Stimulated activated CD4-positive, alpha-beta T cell treated with anti-CD3 and anti-CD28 coated beads, Interleukin-12 subunit alpha, Interleukin-12 subunit beta, amount 100 ng/mL, for 48 hours (primary cell): ENCODE results near the gene KSR1.

Experiments used
- DNase-seq, 3 donors: peaks; one replicate each; pipeline ENCODE4 v3.0.0-alpha.2; 2020; ENCODE audit warnings: low read depth in 2 of 3, low spot score in 1 of 3

The KSR1 gene

DNA sequence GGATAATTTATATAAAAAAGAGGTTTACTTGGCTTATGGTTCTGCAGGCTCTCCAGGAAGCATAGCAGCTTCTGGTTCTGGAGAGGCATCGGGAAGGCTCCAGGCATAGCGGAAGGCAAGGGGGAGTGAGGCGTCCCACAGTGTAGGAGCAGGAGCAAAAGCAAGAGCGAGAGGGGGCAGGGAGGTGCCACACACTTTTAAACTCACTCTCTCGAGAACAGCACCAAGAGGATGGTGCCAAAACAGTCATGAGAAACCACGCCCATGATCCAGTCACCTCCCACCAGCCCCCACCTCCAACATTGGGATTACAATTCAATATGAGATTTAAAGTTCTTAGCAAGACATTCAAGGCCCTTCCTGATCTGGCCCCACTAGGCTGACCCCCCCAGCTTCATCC, 124.8 kb downstream of the KSR1 start:
- DNase-seq, result no peak

DNA sequence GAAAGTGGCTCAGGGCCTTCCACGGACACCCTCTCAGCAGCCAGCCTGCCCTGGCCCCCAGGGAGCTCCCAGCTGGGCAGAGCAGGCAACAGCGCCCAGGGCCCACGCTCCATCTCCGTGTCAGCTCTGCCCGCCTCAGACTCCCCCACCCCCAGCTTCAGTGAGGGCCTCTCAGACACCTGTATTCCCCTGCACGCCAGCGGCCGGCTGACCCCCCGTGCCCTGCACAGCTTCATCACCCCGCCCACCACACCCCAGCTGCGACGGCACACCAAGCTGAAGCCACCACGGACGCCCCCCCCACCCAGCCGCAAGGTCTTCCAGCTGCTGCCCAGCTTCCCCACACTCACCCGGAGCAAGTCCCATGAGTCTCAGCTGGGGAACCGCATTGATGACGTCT, 126.4 kb downstream of the KSR1 start:
- DNase-seq, result no peak

DNA sequence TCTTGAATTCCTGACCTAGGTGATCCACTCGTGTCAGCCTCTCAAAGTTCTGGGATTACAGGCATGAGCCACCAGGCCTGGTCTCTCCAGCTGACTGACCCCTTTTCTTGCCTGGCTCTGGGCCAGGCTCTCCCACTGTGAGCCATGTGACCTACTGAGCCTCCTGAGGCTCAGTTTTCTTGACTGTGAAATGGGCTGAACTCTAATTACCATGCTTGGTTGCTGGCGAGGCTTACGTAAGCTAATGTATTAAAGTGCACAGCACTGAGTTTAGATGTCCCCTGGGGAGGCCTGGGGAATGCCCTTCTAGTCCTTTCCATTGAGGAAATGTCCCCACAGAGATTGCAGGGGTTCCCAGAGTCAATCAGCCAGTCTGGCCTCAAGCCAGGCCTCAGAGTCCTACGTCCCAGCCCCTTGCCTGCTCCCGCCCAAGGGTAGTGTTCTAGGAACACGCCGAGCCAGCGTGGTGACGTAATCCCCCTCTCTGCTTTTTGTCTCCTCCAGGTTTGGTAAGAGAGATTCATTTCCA, 129.0 kb downstream of the KSR1 start:
- DNase-seq, result no peak

DNA sequence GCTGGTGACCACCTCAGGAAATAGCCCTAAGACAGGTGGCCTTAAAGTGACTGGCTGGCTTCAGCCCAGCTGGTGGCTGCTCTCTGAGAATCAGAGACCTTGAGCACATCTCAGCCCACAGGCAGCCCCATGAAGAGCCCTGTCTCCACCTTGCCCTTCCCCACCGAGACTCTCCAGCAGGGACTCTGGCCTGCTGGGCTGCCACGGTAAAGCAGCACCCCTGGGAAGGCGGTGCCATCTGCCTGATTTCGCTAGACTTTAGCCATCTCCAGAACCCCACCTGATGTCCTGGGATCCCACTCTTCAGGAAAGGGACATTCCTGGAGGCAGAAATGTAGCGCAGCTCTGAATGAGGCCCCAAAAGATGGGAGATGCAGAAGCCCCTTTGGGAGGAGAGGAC, 129.5 kb downstream of the KSR1 start:
- DNase-seq, result no peak

DNA sequence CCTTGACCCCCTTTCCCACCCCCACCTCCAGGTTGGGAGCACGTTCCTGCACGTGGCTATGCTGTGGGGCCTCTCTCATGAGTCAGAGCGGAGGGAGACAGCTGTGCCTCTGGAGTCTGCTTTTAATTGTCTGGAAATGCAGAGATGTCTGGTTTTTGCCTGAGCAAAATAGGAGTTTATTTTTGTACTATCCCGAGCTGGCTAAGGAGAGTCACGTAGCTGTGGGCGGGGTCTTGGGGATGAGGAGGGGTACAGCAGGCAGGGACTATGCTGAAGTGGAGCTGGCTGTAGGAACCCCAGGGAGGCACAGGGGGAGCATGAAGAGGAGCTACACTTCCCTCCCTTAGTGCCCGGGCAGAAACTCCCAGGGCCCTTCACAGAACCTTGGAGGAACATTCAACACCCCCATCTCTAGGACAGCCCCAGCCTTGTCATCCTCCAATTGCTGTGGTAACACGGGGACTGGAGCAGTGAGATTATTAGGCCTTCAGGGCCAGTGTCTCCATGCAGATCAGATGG, 130.0 kb downstream of the KSR1 start:
- DNase-seq, result no peak

DNA sequence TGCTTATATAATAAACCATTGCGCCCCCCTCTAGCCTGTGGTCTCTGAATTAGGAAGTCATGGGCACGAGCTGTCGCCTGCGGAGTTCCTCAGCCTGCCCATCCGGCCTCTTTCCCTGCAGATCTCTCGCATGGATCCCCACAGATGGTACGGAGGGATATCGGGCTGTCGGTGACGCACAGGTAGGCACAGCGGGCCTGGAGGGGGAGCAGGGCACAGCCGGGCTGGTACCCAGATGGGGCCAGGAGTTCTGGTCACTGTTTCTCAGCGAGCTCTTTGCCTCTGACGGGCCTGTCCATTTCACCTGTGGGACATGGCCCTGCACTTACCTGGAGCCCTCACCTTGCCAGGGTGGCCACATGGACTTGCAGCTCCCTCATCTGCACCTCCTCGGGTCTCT, 132.1 kb downstream of the KSR1 start:
- DNase-seq, result no peak

DNA sequence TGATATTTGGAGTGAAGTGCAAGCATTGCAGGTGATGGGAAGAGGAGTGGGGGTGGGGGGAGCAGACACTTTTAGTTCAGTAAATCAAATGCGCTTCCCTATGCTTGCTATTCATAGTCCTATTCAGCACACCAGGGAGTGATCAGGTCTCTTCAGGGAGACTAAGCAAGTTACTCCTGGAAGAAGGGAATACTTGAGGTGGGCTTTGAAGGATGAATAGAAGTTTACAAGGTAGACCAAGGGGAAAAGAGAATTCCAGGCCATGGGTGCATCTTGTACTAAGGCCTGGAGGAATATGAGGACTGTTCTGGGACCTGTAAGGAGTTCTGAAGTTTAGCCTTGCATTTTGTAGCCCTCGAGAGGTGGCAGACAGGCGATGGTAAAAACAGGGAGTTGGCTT, 134.6 kb downstream of the KSR1 start:
- DNase-seq, result no peak

DNA sequence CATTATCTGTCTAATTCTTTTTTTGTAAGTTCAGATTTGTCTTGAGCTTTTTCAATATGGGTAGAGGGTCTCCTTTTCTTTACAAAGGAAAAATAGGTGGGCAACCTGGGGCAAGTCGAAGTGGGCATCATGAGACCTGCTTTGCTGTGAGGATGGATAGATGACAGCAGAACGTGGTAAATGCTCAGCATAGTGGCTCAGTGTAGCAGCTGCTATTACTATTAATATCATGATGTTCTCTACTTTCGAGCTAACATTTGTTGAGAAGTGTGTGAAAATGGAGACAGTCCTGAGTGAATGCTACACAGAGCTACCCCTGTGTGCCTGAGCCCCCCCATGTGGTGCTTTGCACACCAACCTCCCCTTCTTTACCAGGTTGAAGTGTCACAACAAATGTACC, 135.7 kb downstream of the KSR1 start:
- DNase-seq, result no peak

DNA sequence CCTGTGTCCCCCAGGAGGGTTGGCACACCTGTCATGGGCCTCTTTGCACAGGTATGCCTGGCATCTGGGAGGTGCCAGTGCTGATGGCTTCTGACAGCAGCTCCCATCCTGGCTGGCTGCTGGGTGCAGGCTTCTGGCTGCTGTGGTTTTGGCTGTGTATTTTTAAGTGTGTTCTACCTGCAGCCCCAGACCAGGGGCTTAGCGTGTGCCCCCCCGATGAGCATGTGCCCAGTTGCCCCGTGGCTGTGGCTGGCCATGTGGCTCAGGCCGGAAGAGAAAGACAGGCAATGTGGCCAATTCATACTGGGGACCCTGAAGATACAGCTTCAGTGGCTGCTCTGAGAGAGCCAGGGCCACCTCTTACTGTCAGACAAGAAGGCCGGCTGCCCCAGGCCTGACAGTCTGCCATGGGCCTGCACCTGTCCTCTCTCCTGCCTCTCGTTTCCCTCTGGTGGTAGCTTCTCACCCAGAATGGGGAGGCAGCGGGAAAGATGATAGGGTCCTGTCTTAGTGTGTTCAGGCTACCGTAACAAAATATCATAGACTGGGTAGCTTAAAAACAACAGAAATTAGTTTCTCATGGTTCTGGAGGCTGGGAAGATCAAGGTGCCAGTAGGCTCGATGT, 137.1 kb downstream of the KSR1 start:
- no peak for DNase-seq

DNA sequence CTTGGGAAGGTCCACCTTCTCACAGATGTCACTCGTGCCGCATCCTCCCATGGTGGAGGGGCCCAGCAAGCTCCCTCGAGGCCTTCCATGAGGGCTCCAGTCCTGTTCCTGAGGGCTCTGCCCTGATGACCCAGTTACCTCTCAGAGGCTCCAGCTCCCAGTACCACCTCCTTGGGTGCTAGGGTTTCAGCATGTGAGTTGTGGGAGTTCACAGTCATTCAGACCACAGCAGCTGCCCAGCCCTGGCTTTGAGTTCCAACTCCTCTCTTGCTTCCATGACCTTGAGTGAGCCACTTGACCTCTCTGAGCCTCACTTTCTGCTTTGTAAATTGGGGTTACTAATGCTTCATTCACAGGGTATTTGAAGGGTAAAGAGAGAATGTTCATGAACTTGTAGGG, 137.6 kb downstream of the KSR1 start:
- DNase-seq, result no peak

DNA sequence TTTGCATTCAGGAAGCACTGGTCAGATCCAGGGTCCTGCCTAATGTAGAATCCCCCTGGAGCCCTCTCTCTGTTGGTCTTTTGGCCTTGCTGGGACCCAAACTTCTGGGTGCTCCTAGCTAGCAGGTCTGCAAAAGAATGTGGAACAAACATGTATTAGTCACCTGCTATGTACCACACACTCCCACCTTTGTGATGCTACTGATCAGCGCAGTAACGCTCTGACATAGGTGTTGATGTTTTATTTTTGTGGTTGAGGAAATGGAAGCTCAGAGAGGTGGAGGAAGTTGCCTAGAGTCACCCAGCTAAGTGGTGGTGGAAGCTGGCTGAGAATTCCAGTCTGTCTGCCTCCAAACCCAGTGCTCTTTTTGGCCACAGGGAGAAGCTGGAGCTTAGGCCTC, 139.0 kb downstream of the KSR1 start:
- no peak for DNase-seq

DNA sequence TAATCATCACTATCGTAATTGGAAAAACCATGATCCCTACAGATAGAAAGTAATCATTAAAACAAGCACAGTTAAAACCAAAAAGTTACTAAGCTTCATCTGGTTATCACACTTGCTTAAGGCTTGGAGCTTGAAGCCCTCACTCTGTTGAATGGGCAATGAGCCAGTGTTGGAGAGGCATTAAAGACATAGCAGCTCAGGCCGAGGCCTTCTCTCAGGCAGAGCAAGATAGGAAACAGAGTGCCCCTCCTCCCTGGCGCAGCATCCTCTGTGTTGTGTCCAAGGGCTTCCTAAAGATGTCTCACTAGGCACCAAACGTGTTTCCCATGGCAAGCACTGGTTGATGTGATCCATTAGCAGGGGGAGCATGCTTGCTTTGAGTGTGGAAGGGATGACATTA, 139.8 kb downstream of the KSR1 start:
- DNase-seq, result no peak

DNA sequence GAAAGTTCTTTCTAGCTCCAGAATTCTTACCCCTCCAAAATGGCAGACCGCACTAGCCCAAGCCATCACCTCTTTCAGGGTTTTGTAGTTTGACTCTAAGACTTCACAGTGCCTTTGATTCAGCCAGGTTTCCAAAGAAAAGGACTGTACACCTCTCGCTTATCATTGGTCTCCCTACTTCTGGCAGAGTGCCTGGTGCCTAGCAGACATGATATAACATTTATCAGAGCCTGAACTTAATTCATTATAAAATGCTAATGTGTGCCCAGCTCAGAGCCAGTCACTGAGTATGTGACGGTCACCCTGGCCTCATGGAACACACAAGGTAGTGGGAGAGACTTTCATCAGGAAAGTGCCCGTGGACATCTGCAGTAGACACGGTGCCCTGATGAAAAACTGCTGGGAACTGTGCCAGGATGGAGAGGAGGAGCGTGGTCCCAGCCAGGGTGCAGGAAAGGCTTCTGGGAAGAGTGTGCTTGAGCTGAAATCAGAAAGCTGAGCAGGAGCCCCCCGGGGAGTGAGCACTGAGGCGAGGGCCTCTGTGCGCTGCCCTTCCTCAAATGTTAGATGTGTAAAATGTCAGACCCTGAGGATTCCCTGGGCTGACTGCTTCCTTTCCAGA, 140.4 kb downstream of the KSR1 start:
- no peak for DNase-seq

DNA sequence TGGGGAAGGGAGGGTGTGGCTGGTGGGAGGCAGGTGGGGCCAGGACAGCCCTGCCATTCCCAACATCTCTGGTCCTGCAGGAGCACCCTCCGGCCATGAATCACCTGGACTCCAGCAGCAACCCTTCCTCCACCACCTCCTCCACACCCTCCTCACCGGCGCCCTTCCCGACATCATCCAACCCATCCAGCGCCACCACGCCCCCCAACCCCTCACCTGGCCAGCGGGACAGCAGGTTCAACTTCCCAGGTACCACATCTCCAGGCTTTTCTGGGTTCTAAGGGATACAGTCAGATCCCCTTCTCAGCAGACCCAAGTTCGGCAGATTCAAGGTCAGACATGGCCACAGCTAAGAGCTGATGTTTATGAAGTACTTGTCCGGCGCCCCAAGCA, 140.9 kb downstream of the KSR1 start:
- no peak for DNase-seq

DNA sequence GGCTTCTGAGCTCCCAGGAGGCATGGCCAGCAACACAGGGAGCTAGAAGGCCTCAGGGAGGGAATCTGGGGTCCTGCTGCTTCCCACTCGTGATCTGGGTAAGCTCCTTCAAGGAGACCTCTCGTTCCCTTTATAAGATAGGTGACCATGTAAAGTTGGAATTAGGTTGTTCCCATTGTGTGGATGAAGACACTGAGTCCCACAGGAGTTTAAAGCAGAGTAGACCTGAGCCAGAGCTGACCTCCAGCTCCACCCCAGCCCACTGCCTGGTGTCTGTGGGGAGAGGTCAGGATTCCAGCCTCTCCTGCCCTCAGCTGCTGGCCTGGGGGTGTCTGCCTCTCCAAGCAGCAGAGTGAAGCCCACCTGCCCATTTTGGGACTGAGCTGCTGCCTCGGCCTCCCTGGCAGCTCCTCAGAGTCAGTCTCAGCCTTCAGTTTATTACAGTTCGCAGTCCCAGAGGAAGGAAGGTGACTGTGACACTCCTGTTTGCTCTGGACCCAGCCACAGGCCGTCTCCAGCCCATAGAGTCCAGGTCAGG, 141.6 kb downstream of the KSR1 start:
- DNase-seq, result no peak

DNA sequence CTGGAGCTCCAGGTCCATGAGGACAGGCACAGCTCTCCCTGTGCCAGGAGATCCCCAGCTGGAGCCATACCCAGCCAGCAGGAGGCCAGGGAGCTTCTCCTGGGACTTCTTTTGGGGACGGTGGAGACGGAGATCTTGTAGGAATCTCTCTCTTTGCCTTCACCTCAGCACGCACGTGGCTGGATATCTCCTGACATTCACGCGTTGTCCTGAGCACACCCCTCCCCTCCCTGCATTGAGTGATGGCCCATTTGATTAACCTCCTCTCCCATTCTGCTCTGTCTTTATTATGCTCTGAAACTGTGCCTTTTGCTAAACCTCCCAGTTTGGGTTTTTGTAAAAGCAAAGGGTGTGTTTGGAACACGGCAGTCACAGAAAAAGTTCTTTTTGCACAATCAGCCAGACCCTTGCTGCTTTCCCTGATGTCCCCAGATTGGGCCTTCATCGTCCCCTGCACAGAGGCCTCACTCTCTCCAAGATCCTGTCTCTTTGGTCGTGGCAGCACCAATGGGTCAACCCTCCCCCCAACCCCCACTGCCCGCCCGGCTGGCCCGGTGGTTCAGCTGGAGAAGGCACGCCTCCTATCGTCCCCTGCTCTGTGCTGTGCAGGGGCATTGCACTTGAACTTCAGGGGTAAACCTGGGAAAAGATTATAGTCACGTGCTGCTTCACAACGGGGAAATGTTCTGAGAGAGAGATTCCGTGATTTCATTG, 142.2 kb downstream of the KSR1 start:
- no peak for DNase-seq

DNA sequence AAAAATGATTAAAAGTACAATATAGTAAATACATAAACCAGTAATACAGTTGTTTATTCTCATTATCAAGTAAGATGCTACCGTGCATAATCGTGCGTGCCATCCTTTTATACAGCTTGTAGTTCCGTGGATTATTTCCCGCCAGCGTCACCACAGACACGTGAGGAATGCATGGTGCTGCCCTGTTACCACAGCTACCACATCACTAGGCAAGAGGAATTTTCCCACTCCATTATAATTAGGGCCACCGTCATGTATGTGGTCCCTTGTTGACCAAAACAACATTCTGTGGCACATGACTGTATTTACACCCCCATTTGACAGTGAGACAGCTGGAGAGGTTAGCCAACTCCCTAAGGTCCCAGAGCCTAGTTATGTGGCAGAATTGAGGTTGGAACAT, 144.2 kb downstream of the KSR1 start:
- no peak for DNase-seq

DNA sequence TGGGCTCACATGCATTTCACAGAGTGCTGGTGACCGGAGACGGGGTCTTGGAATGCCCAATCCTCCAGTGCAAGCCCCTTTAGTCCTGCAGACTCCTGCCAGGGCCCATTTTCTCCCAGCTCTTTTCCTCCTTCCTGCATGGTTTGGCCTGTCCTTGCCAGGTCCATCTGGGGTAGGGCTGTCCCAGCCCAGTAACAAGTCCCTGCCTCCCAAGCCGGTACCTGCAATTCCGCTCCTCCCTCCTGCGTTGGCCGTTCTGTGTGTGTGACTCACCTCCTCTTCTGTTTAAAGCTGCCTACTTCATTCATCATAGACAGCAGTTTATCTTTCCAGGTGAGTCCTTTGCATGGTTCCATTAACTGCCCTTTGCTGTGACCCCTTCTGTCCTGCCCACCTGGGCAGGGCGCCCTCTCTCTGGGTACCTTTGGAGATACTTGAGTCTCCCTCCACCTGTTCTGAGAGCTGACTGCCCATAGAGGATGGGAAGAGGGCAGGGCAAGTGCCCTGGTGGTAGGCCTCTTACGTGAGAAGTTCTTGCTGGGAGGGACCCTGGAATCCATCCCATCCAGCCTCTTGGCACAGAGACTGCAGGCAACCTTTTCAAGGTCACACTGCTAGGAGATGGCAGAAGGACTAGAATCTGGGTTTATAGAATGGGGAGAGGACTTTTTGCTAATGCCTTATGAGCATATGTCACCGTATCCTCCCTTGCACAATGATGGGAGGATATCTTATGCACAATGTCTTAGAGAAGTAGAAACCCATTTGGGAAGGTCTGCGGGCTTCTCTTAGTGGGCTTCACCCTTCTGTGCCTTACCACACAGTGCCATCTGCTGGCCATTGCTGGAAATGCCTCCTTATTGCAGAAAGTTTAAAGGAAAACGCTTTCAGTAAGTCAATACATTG, 145.1 kb downstream of the KSR1 start:
- DNase-seq, result peak; percentile 62 to 88 (median 75)

DNA sequence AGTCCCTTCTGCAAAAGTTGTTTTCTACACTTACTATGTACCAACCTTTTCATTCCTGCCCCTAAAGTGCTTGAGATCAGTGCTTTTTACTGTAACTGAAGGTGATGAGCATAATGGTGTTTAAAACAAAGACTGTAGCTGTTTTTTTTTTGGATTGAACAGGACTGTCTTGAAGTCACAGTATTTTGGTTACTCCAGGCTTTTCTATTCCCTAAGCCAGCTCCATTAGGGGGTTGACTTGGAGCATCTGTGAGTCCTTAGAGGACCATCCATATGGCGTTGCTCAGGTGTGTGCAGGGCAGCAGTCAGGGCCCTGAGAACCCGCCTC, 145.7 kb downstream of the KSR1 start:
- DNase-seq, result no peak

DNA sequence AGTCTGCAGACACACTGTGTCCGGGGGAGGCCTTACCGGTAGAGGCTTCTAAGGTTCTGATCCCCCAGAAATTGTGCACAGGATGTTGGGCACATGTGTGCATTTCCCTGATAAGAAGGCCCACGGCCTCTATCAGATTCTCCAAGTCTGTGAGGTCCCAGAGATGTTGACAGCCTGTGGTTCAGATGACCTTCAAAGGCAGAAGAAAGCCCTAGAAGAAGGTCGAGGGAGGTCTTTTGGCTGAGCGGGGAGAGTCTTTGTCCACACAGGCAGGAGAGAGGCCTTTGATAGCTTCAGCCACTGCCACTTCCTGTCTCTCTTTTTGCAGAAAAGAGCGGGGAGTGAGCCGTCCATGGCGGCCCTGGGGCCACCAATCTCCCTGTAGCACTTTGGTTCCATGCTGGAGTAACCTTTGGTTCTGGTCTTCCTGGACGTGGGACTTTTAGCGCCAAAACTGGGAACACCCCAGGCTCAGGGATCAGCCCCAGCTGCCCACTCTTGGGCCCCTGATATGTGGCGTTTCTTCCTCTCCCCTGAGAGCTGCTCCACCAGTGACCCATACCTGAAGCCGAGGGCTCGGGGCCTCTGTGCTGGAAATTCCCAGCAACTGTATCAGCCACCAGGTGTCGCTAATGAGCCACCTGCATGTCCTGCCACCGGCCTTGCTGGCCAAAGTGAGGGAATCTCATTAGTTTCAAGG, 146.6 kb downstream of the KSR1 start:
- DNase-seq, result peak; percentile 54 to 74 (median 68)

DNA sequence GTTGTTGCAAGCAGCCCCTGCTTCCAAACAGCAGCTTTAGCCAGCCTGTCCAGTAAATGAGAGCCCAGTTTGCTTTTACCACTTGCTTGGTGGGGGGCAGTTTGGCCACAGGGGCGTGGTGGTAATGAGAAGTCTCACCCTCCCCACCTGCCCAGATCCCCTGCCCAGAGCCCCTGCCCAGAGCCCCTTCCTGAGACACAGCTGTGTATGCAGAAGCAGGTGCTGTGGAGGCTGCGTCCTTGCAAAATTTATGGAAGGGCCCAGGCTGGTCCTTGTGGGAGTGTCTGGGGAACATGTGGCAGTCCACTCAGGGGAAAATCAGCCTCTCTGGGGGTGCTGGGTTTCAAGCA, 147.1 kb downstream of the KSR1 start:
- DNase-seq, result no peak
